ENCODE results near the gene CDH4. TPM values are rescaled to one million over a fixed set of nuclear protein-coding genes. Genes with fewer than 3 reads are reported as not detected.

CDH4 gene
- total RNA-seq, 1 donor from 2014 or later = not detected

GRCh38 chr20:61817575-61817974 is 565.5 kb downstream of the CDH4 start:
- no peak for DNase-seq (ENCODE audit: low spot score in 2 of 2)
- no peaks in the 10 kb centered on the region for H3K27me3 ChIP-seq
- intact Hi-C loops (cut with DNase I) = no loop called here

GRCh38 chr20:61818746-61819573 is 566.9 kb downstream of the CDH4 start:
- Histone ChIP-seq H3K36me3 (no peaks in the 10 kb centered on the region), H3K27ac (no peak overlapping the region), H3K27me3 (no peaks in the 10 kb centered on the region), H3K4me1 (no peaks in the 10 kb centered on the region), H3K9me3 (no peaks in the 10 kb centered on the region), H3K4me3 (no peak overlapping the region)
- intact Hi-C loops (cut with DNase I) = no loop called here
- DNase-seq (ENCODE audit: low spot score in 2 of 2) = no peak
- TF ChIP-seq CTCF (IDR thresholded peaks at IDR 0.05) = no peak

More at GRCh38 chr20:61817575-61817974, 565.5 kb downstream of the CDH4 start:
- no peak for TF ChIP-seq CTCF (IDR thresholded peaks at IDR 0.05)
- Histone ChIP-seq H3K9me3 (no peaks in the 10 kb centered on the region), H3K36me3 (no peaks in the 10 kb centered on the region), H3K4me3 (no peak overlapping the region), H3K4me1 (no peaks in the 10 kb centered on the region), H3K27ac (no peak overlapping the region)

- Histone ChIP-seq H3K27me3 (no peaks in the 10 kb centered on the region), H3K9me3 (no peaks in the 10 kb centered on the region), H3K36me3 (no peaks in the 10 kb centered on the region), H3K27ac (no peak overlapping the region), H3K4me1 (no peaks in the 10 kb centered on the region), H3K4me3 (no peak overlapping the region)
- TF ChIP-seq CTCF (IDR thresholded peaks at IDR 0.05) = no peak
- intact Hi-C loops (cut with DNase I) = no loop called here
- no peak for DNase-seq (ENCODE audit: low spot score in 2 of 2)
Measured at GRCh38 chr20:61819574-61819846, 567.4 kb downstream of the CDH4 start.

- no peaks in the 10 kb centered on the region for H3K9me3 ChIP-seq
- intact Hi-C loops (cut with DNase I) = no loop called here
- no peak overlapping the region for H3K4me3 ChIP-seq
- H3K27ac ChIP-seq = no peak overlapping the region
- no peak for TF ChIP-seq CTCF (IDR thresholded peaks at IDR 0.05)
- no peaks in the 10 kb centered on the region for H3K4me1 ChIP-seq
- no peak for DNase-seq (ENCODE audit: low spot score in 2 of 2)
- no peaks in the 10 kb centered on the region for H3K27me3 ChIP-seq
- H3K36me3 ChIP-seq = no peaks in the 10 kb centered on the region
Measured at GRCh38 chr20:61819921-61820825, 568.1 kb downstream of the CDH4 start.

- Histone ChIP-seq H3K4me1 (no peaks in the 10 kb centered on the region), H3K27me3 (no peaks in the 10 kb centered on the region), H3K4me3 (no peak overlapping the region), H3K27ac (no peak overlapping the region), H3K9me3 (no peaks in the 10 kb centered on the region), H3K36me3 (no peaks in the 10 kb centered on the region)
- intact Hi-C loops (cut with DNase I) = no loop called here
- DNase-seq (ENCODE audit: low spot score in 2 of 2) = no peak
- TF ChIP-seq CTCF (IDR thresholded peaks at IDR 0.05) = no peak
Measured at GRCh38 chr20:61821735-61822134, 569.7 kb downstream of the CDH4 start.
